C4-2B (cell line): Measurements from ENCODE around the gene FOXK1.
"Not testable (repeated sequence)": the region's sequence is repeated elsewhere in the genome, so short reads cannot be mapped to it uniquely, and the experiment has no call there.

Source experiments
- H3K27ac ChIP-seq: fragments of 450-650 bp; 2 replicates; pipeline ENCODE4 v1.5.1; 2017
- ZFX ChIP-seq: fragments of 450-650 bp; IDR thresholded peaks from 2 replicates; pipeline ENCODE4 v1.6.1; 2017
- TF ChIP-seq, protein P1 (sequence below): fragments of 450-650 bp; conservative IDR thresholded peaks from 2 replicates; pipeline ENCODE4 v1.5.1; 2017; ENCODE audit warnings: mild to moderate bottlenecking

The FOXK1 gene

DNA sequence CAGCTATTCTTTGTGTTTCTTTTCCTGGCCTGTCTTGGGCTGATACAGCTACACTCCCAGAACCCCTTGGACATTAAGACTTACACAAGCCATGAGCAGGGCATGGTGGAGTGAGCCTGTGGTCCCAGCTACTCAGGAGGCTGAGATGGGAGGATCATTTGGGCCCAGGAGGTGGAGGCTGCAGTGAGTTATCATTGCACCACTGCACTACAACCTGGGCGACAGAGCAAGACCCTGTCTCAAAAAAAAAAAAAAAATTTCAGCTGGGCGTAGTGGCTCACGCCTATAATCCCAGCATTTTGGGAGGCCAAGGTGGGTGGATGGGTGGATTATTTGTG is 13.6 kb upstream of the FOXK1 start:
- H3K27ac ChIP-seq, result no peak overlapping the region
- TF ChIP-seq ZFX, result no peak
- TF ChIP-seq, protein P1, sequence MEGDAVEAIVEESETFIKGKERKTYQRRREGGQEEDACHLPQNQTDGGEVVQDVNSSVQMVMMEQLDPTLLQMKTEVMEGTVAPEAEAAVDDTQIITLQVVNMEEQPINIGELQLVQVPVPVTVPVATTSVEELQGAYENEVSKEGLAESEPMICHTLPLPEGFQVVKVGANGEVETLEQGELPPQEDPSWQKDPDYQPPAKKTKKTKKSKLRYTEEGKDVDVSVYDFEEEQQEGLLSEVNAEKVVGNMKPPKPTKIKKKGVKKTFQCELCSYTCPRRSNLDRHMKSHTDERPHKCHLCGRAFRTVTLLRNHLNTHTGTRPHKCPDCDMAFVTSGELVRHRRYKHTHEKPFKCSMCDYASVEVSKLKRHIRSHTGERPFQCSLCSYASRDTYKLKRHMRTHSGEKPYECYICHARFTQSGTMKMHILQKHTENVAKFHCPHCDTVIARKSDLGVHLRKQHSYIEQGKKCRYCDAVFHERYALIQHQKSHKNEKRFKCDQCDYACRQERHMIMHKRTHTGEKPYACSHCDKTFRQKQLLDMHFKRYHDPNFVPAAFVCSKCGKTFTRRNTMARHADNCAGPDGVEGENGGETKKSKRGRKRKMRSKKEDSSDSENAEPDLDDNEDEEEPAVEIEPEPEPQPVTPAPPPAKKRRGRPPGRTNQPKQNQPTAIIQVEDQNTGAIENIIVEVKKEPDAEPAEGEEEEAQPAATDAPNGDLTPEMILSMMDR, result no peak

DNA sequence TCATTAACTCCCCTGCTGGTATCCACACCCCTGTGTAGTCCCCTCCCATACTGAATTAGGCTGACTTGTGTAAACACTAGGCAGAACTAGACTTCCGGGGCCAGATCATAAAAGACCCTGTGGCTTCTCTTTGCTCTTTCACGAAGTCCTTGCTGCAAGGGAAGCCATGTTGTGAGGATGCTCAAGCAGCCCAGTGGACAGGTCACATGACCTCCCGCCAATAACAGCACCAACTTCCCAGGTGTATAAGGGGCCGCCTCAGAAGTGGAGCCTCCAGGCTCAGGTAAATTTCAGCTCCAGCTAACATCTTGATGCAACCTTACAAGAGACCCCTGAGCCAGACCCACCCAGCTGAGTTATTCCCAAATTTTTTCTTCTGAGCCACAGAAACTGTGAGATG is 11.3 kb upstream of the FOXK1 start:
- no peak overlapping the region for H3K27ac ChIP-seq
- no peak for TF ChIP-seq ZFX
- TF ChIP-seq, protein P1, result no peak

DNA sequence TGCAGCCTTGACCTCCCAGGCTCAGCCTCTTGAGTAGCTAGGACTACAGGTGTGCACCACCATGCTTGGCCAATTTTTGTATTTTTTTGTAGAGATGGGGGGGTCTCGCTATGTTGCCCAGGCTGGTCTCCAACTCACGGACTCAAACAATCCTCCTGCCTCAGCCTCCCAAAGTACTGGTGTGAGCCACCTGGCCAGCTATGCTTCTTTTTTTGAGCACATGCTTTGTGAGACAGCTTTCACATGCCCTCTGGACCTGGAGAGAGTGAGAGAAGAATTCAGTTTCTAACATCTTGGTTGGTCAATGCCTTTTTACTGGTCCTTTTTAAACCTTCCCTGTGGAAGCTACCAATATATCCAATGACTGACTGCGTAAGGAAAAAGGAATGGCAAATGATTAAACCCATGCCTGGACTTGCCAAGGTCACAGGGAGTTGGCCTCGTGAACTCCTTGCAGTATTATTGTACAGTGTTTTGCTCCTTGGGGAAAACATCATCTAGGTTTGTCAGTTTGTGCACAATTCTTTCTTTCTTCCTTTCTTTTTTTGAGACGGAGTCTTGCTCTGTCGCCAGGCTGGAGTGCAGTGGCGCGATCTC is 6.2 kb upstream of the FOXK1 start:
- H3K27ac ChIP-seq, result no peak overlapping the region
- TF ChIP-seq, protein P1, result no peak
- no peak for TF ChIP-seq ZFX

DNA sequence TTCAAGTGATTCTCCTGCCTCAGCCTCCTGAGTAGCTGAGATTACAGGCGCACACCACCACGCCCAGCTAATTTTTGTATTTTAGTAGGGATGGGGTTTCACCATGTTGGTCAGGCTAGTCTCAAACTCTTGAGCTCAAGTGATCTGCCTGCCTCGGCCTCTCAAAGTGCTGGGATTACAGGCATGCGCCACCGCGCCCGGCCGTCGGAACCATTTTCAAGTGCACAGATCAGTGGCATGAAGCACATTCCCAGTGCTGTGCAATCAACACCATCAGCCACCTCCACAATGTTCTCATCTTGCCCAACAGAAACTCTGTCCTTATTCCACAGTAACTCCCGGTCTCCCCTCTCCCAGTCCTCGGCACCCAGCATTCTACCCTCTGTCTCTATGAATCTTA is 4.6 kb upstream of the FOXK1 start:
- not testable (repeated sequence) for H3K27ac ChIP-seq

DNA sequence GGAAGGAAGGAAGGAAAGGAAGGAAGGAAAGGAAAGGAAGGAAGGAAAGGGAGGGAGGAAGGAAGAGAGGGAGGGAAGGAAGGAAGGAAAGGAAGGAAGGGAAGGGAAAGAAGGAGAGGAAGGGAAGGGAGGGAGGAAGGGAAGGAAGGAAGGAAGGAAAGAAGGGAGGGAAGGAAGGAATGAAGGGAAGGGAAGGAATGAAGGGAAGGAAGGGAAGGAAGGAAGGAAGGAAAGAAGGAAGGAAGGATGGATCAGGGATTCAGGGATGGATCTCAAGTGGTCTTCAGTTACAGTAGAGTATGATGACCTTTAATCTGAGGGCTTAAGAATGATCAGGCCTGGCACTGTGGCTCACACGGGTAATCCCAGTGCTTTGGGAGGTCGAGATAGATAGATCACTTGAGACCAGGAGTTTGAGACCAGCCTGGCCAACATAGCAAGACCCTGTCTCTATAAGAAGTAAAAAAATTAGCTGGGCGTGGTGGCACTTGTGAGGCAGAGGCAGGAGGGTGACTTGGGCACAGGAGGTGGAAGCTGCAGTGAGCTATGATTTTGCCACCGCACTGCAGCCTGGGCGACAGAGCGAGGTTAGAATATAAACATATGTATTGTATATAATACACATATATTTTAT is 760 bp upstream of the FOXK1 start:
- TF ChIP-seq, protein P1, result no peak
- TF ChIP-seq ZFX, result no peak
- peak overlapping the region; percentile 87 for H3K27ac ChIP-seq

DNA sequence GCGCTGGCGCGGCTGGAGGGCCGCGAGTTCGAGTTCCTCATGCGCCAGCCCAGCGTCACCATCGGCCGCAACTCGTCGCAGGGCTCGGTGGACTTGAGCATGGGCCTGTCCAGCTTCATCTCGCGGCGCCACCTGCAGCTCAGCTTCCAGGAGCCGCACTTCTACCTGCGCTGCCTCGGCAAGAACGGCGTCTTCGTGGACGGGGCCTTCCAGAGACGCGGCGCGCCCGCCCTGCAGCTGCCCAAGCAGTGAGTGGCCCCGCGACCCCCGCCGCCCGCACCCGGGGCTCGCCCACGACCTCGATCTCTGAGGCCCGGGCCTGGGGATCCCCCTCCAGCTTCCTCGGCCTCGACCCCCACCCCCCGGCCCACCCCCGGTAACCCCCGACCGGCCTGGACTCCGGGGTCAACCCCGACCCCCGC is 537 bp downstream of the FOXK1 start:
- peak; percentile 61 for TF ChIP-seq ZFX
- TF ChIP-seq, protein P1, result no peak; the same call in 1 of the 2 replicates
- H3K27ac ChIP-seq, result peak overlapping the region; percentile 87

DNA sequence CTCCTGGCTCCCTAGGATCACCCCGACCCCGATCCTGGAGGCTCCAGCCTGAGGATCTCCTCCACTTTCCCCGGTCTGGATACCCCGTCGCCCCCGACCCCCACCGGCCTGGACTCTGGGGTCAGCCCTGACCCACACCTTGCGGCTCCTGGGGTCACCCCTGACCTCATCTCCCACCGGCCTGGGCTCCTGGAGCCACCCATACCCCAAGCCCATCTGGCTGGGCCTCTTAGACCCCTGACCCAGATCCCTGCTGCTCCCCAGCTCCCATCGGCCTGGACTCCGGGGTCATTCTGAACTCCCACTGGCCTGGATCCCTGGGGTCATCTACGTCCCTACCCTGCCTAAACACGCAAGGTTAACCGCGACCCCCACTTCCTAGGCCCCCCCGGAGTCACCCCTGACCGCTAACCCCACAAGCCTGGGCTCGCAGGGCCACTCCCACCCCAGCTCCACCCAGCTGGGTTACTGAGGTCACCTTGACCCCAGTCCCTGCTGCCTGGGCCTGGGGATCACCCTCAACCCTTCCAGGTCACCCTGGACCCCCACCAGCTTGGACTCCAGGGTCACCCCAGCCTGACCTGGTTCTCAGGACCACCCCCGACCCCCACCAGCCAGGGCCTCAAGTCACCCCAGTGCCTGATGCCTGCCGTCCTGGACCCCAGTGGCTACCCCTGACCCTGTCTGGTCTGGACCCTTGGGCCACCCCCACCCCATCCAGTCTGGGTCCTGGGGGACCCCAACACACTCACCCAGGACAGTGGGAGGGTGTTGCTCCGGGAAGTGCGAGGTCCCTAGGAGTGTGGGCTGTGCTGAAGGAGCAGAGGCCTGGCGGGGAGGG is 1.2 kb downstream of the FOXK1 start:
- no peak for TF ChIP-seq ZFX
- TF ChIP-seq, protein P1, result no peak
- peak overlapping the region; percentile 87 for H3K27ac ChIP-seq
